GM19452 (cell line): ENCODE measurements around the gene KIF19.

Experiments used
- ATAC-seq: cut with Tn5 transposase; IDR thresholded peaks from one replicate; pipeline ENCODE4 v1.9.1; 2021; ENCODE audit not compliant: unreplicated experiment

Gene KIF19

DNA sequence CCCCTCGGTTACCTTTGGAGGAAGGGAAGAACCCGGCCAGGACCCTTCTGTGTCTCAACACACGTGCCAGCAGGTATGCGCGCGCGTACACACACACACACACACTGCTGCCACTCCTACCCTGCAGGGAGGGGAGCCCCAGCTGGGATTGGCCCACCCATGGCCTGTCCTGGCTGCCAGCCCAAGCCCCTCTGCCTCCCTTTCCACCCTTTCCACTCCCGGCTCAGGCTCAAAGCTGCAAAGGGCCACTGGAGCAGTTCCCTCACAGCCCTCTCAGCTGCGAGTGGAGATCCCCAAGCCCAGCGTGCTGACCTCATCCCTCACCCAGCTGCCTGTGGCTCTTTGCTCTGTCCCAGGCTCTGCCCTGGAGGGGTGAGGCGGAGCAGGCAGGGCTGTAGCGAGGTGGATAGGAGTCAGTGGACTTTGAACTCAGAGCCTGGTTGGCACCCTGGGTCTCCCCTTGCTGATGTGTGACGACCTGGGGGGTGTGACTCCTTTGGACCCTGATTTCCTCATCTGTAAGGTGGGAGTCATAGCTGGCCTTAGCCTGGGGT is 14.5 kb downstream of the KIF19 start:
- no peak for ATAC-seq

- ATAC-seq, result no peak
Measured at GRCh38 chr17:74342224-74342623, 16.2 kb downstream of the KIF19 start.

DNA sequence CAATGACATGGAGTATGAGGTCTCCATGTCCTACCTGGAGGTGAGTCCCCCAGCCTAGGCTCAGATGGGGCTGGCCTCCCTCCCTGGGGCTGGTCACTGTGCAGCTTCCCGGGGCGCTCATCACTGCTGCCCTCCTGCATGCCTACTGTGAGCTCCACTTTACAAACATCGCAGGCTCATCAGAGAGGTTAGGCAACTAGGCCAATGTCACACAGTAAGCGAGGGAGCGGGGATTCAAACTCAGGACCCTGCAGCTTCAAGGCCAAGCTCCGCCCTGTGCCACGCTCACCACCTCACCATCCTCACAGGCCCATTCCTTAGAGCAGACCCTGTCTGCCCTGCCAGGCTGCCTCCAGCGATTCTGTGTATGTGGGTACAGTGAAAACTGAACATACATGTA is 17.1 kb downstream of the KIF19 start:
- ATAC-seq, result no peak

DNA sequence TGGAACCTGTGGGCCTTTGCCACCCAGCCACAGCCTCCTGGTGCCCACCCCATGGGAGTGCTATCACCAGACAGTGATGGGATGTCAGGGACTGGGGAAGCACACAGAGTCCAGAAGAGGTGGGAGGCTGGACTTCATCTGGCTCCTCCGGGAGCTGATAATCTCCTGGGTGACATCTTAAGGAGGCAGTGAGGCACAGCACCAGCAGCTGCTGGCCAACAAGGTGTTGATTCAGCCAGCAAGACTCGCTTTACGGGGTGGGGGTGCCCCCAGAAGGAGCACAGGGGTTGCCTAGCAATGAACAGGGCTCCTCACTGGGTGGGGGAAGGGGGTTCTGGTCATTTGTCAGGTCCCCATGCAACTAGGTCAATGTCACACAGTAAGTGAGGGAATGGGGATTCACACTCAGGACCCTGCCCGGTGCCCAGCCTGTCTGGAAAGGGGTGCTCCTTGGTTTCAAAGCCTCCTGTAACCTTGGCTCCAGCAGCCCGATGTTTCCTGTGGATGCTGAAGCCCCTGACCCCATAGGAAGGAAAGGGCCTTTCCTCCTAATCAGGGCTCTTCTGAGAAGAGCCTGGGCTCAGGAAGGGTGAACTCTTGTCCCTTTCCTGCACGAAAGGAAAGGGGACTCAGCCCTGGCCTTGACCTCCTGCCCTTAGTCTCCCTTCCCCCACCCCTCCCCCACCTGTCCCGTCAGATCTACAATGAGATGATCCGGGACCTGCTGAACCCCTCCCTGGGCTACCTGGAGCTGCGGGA is 17.7 kb downstream of the KIF19 start:
- ATAC-seq, result no peak

DNA sequence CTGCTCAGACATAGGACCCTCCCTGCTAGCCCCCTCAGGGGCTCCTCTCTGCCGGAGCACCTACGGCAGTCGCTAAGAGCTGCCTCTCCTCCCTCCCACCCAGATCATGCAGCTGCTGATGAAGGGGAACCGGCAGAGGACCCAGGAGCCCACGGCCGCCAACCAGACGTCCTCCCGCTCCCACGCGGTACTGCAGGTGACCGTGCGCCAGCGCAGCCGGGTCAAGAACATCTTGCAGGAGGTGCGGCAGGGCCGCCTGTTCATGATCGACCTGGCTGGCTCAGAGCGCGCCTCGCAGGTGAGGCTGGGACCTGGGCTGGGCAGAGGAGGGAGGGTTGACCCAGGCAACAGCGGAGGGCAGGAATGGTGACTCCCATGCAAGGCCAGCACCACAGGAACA is 18.6 kb downstream of the KIF19 start:
- ATAC-seq, result no peak

DNA sequence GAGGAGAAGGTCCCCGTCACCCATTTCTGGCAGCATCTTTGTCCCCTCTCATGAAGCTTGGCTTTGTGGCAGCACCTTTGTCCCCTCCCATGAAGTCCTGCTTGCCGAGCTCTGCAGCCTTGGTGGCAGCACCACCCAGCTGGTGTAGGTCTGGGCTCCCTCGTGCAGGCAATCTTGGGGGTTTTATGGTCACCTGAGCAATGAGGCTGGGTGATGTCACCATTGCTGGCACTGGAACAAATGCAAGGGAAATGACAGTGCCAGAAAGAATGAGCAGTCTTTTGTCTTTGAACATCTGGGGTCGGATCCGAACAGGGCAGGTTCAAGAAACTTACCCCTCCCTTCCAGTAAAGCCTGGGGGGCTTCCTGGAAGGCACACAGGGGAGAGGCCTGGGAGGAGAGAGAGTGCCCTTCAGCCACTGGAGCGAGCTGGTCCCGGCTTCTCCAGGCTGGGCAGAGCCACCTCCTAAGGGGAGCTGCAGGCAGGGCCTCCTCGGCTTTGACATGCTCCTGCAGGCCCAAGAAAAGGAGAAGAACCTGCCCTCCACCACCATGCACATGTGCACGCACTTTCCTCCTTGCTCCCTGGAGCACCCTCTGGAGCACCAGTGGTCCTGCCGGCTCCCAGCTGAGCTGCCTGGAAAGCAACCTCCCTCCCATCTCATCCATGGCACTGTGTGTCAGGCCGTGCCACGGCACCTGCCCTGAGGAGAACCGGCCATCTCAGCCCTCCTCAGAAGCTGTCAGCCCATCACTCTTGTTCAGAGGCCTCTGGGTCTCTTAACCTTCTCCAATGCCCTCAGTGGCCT is 19.6 kb downstream of the KIF19 start:
- no peak for ATAC-seq

GRCh38 chr17:74347646-74348045 is 21.6 kb downstream of the KIF19 start:
- no peak for ATAC-seq

DNA sequence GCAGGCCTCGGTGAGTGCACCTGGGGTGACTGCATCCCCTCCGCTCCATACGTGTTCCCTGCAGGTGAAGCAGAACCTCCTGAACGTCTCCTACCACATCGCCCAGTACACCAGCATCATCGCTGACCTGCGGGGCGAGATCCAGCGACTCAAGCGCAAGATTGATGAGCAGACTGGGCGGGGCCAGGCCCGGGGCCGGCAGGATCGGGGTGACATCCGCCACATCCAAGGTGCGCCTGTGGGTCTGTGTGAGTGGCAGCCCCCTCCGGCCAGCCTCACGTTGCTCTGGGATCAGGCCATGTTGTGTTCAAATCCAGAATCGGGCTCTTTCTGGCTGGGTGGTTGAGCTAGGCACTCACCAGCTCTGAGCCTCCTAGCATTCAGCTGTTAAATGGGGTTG is 23.1 kb downstream of the KIF19 start:
- ATAC-seq, result no peak

DNA sequence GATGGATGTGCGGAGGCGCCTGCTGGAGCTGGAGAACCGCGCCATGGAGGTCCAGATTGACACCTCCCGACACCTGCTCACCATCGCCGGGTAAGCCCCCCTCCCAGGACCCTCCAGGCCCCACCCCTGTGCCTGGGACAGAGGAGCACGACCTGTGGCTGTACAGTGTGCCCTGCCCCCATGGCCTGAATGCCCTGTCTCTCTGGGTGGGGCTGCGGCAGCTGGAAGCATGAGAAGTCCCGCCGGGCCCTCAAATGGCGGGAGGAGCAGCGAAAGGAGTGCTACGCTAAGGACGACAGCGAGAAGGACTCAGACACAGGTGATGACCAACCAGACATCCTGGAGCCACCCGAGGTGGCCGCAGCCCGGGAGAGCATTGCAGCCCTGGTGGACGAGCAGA is 24.5 kb downstream of the KIF19 start:
- no peak for ATAC-seq

GRCh38 chr17:74351552-74352210 is 25.7 kb downstream of the KIF19 start:
- no peak for ATAC-seq

- ATAC-seq, result no peak
Measured at GRCh38 chr17:74353446-74354060, 27.5 kb downstream of the KIF19 start.

DNA sequence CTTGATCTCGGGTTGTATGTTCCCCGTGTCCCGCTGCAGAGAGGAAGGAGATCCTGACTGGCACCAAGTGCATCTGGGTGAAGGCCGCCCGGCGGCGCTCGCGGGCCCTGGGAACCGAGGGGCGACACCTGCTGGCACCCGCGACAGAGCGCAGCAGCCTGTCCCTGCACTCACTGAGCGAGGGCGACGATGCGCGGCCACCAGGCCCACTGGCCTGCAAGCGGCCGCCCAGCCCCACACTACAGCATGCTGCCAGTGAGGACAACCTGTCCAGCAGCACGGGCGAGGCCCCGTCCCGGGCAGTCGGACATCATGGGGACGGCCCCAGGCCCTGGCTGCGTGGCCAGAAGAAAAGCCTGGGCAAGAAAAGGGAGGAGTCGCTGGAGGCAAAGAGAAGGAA is 28.1 kb downstream of the KIF19 start:
- ATAC-seq, result no peak

DNA sequence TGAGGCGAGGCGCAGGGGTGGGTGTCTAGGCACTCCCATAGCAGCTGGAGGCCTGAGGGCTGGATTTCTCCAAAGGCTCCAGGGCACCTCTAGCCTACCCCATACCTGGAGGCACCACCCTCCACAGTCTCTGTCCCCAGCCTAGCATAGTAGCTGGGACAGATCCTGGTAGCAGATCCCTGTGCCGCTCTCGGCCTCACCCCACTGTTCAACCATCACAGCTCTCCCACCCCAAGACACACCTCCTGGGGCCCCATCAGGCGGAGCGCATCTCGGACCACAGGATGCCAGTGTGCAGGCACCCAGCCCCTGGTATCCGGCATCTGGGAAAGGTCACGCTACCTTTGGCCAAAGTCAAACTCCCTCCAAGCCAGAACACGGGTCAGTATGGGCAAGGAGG is 28.5 kb downstream of the KIF19 start:
- no peak for ATAC-seq

DNA sequence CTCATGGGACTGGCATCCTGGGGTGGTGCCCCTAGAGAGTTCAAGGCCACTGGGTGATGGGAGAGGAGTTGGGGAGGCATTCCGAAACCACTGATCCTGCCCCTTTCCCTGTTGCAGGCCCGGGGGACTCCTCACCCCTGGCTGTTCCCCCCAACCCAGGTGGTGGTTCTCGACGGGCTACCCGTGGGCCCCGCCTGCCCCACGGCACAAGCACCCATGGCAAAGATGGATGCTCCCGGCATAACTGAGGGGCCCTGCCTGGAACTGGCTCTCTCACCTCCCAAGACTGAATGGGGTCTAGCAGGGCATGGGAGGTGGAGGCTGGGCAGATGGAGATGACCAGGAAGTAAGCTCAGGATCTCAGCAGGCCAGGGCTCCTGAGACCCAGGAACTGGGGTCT is 29.0 kb downstream of the KIF19 start:
- no peak for ATAC-seq

DNA sequence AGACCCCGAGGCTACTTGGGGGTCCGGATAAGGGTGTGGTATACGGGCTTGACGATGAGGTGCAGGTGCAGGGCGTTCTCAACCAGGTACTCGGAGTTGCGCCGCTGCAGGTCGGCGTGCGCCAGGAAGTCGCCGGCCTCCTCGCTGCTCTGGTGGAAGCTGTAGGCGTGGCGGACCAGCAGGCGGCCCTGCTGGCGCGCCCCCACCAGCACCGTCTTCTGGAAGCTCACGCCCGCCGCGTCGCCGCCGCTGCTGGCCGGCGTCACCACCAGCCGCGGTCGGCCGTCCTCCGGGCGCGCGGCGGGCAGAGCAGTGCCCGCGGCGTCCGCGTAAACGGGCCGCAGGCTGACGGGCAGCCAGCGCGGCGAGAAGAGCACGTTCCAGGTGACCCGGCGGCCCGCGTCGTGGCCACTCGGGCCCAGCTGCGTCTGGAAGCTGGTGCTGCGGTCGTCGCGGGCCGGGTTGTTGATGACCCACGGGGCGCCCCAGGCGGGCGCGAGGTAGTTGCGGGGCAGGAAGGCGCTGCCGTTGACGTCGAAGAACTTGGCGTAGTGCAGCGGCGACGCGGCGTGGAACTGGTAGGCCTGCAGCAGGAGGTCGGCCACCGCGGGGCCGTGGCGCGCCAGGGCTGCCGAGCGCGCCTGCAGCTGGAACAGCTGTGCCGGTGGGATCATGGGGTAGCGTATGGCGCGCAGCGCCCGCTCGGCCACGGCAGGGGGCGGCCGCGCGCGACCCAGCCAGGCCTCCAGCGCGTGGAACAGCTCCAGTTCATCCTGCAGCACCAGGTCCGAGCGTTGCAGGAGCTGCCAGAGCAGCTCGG is 30.8 kb downstream of the KIF19 start:
- no peak for ATAC-seq

DNA sequence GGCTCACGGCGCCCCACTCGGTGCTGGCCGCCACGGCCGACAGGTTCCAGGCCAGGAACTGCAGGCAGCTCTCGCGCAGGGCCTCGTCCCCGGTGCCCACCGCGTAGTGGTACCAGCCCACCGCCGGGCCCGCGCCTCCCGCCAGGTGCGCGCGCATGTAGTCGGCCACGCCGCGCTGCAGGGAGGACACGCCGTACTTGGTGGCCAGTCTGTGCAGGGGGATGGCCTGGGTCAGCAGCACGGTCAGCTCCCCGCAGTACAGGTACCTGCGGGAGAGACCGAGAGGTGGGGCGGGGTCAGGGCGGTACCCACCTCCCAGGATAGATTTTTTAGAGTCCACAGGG is 31.4 kb downstream of the KIF19 start:
- ATAC-seq, result no peak

GRCh38 chr17:74358697-74359096 is 32.7 kb downstream of the KIF19 start:
- no peak for ATAC-seq

GRCh38 chr17:74359916-74360315 is 33.9 kb downstream of the KIF19 start:
- no peak for ATAC-seq

- ATAC-seq, result no peak
Measured at GRCh38 chr17:74360899-74361229, 34.8 kb downstream of the KIF19 start.

DNA sequence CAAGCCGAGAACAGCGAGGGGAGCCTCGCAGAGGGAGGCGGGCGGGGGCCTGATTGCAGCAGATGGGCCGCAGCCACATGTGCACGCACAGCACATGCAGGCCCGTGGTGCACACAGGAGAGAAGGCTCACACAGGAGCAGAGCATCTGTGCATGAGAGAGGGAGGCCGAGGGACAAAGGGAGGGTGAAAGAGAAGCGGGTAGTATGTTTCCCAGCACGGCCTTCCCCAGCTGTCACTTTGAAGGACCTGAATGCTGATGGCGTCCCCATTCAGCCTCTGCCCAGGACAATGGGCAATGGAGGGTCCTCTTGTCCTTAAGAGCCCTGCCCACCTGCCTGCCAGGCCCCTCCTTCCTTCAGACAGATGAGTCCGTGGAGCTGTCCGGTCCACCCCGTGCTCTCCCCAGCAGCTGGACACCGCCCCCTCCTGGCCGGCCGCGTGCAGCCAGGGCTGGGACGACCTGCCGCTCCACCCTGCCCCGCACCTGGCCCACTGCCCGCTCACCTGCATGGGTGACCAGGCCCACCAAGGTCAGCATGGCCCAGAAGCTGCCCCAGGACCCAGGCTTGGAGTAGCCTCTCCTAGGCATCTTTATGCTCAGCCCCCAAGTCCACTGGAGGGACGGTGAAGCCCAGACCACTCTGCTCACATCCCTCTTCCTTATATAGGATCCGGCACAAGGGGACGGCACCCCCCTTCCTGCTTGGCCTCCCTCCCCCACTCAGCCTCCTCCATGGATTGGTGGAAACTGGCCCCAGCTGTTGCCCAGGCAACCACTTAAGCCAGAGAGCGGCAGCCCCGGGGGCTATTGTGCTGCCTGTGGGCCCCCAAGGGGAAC is 35.4 kb downstream of the KIF19 start, which contains the start of gene BTBD17:
Gene BTBD17 (minus strand): TSS at position 639 of the 839 bp plus-strand sequence. CDS start 49 bp downstream, at position 590.
- ATAC-seq, result no peak
